Caco-2 (cell line): ENCODE data around the gene COX7A2L. TPM values are rescaled to one million over a fixed set of nuclear protein-coding genes. Genes with fewer than 3 reads are reported as not detected.

Experiments used
- BruUV-seq: library from RNA; stranded (reverse); fragments of 400-500 nt; replicated peaks from 2 replicates; lab custom pipeline; 2021; lab: Mats Ljungman, UMichigan
- CTCF ChIA-PET: fragments of 300-600 bp; sonication (Branson Sonifier 250); formaldehyde crosslinking; loops from one replicate; lab custom pipeline; 2022; ENCODE audit warnings: antibody characterized with exemption; lab: Charles Lee
- POLR2A ChIA-PET: fragments of 300-600 bp; sonication (Branson Sonifier 250); formaldehyde crosslinking; loops from one replicate; lab custom pipeline; 2022; ENCODE audit warnings: antibody characterized with exemption; lab: Charles Lee
- DNase-seq, 2 experiments: peaks; one replicate each; pipeline versions ENCODE4 v3.0.0 to v3.0.0-alpha.2; 2020 to 2022
- H3K27me3 ChIP-seq: replicated peaks from 2 replicates; pipeline ENCODE4 v1.6.0; 2011; ENCODE audit warnings: low read length; ENCODE audit not compliant: control insufficient read depth, insufficient read depth
- H3K36me3 ChIP-seq: 2 replicates; pipeline ENCODE4 v1.5.1; 2011; ENCODE audit warnings: low read length; ENCODE audit not compliant: control insufficient read depth, insufficient read depth
- H3K4me1 ChIP-seq: fragments of 250-450 bp; sonication (Bioruptor Pico); 2 replicates; pipeline ENCODE4 v1.5.1; 2020; ENCODE audit warnings: mild to moderate bottlenecking
- H3K4me3 ChIP-seq: 2 replicates; pipeline ENCODE4 v1.5.1; 2011; ENCODE audit warnings: low read depth, mild to moderate bottlenecking, control low read depth, low read length
- H3K9me3 ChIP-seq: fragments of 250-450 bp; sonication (Bioruptor Pico); 2 replicates; pipeline ENCODE4 v1.5.1; 2020; ENCODE audit warnings: mild to moderate bottlenecking, moderate library complexity
- H3K27ac Mint-ChIP-seq: one replicate; pipeline ENCODE4 v1.8.0; 2022; ENCODE audit warnings: mixed read lengths; ENCODE audit not compliant: unreplicated experiment
- H3K27me3 Mint-ChIP-seq: one replicate; pipeline ENCODE4 v1.8.0; 2022; ENCODE audit warnings: mixed read lengths; ENCODE audit not compliant: insufficient read depth, unreplicated experiment
- H3K36me3 Mint-ChIP-seq: one replicate; pipeline ENCODE4 v1.8.0; 2022; ENCODE audit warnings: mild to moderate bottlenecking, mixed read lengths; ENCODE audit not compliant: insufficient read depth, unreplicated experiment
- H3K4me1 Mint-ChIP-seq: one replicate; pipeline ENCODE4 v1.8.0; 2022; ENCODE audit warnings: low read depth, mixed read lengths; ENCODE audit not compliant: unreplicated experiment
- H3K4me3 Mint-ChIP-seq: one replicate; pipeline ENCODE4 v1.8.0; 2022; ENCODE audit warnings: mild to moderate bottlenecking, moderate library complexity, mixed read lengths; ENCODE audit not compliant: unreplicated experiment
- H3K9me3 Mint-ChIP-seq: one replicate; pipeline ENCODE4 v1.8.0; 2022; ENCODE audit warnings: mixed read lengths; ENCODE audit not compliant: unreplicated experiment
- intact Hi-C: fragments of 100-400 bp; cut with micrococcal nuclease; formaldehyde crosslinking; loops from one replicate; pipeline ENCODE4 v1.10.0; 2022; ENCODE audit not compliant: unreplicated experiment
- total RNA-seq: library from RNA; stranded (reverse); gene quantifications from 2 replicates; pipeline ENCODE4 v1.2.3, GENCODE V29; 2022
- TF ChIP-seq, protein P1 (sequence below), 2 experiments: fragments of 200-600 bp in 1 of 2; IDR thresholded peaks; 1 replicate in 1 of 2; 2 replicates in 1 of 2; pipeline versions ENCODE4 v1.5.1 to v1.8.0; 2011 to 2022; ENCODE audit warnings: antibody characterized with exemption in 1 of 2, control low read depth in 1 of 2, inconsistent platforms in 1 of 2, low read depth in 1 of 2, low read length in 1 of 2, mild to moderate bottlenecking in 1 of 2, moderate library complexity in 1 of 2; ENCODE audit not compliant: insufficient read depth in 1 of 2, severe bottlenecking in 1 of 2, unreplicated experiment in 1 of 2

Gene COX7A2L
- total RNA-seq, 1 experiment from 2014 or later = 125 TPM

GRCh38 chr2:42319265-42319664, 41.8 kb downstream of the COX7A2L start:
- POLR2A ChIA-PET = no interaction called here
- Mint-ChIP-seq H3K9me3 (no peaks in the 10 kb centered on the region), H3K36me3 (peaks cover 87% of the 10 kb centered on the region), H3K4me1 (no peaks in the 10 kb centered on the region), H3K4me3 (no peak overlapping the region), H3K27ac (no peak overlapping the region), H3K27me3 (no peaks in the 10 kb centered on the region)
- H3K9me3 ChIP-seq = no peaks in the 10 kb centered on the region
- no TSS peak for BruUV-seq
- CTCF ChIA-PET = no interaction called here
- no peak for DNase-seq
- H3K4me3 ChIP-seq = no peak overlapping the region
- TF ChIP-seq, protein P1, sequence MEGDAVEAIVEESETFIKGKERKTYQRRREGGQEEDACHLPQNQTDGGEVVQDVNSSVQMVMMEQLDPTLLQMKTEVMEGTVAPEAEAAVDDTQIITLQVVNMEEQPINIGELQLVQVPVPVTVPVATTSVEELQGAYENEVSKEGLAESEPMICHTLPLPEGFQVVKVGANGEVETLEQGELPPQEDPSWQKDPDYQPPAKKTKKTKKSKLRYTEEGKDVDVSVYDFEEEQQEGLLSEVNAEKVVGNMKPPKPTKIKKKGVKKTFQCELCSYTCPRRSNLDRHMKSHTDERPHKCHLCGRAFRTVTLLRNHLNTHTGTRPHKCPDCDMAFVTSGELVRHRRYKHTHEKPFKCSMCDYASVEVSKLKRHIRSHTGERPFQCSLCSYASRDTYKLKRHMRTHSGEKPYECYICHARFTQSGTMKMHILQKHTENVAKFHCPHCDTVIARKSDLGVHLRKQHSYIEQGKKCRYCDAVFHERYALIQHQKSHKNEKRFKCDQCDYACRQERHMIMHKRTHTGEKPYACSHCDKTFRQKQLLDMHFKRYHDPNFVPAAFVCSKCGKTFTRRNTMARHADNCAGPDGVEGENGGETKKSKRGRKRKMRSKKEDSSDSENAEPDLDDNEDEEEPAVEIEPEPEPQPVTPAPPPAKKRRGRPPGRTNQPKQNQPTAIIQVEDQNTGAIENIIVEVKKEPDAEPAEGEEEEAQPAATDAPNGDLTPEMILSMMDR (IDR thresholded peaks at IDR 0.05; ENCODE audit: insufficient read depth in 1 of 2, low read depth in 1 of 2, low read length in 1 of 2, severe bottlenecking in 1 of 2, unreplicated experiment in 1 of 2) = no peak
- no peaks in the 10 kb centered on the region for H3K27me3 ChIP-seq
- intact Hi-C loops = no loop called here
- H3K36me3 ChIP-seq = no peaks in the 10 kb centered on the region; the same call in 1 of the 2 replicates
- H3K4me1 ChIP-seq = no peaks in the 10 kb centered on the region

DNA sequence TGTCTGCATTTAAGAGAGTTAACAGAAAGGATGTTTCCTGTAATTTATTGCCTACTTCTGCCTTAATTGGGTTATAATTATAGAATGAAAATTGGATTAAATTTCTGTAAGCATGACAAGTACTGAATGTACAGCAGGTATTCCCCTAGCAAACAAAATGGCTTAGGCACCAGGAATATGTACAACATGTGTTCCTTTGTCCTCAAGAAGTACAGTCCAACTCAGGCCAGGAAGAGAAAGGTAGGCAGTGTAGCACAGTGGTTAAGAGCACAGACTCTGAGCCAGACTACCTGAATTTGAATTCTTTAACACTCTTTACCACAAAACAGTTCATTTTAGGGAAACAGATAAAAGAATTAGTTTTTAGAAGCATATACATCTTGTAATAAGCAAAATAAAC, 43.1 kb downstream of the COX7A2L start:
- Mint-ChIP-seq H3K27ac (no peak overlapping the region), H3K36me3 (peaks cover 81% of the 10 kb centered on the region), H3K9me3 (no peaks in the 10 kb centered on the region), H3K4me3 (no peak overlapping the region), H3K27me3 (no peaks in the 10 kb centered on the region), H3K4me1 (no peaks in the 10 kb centered on the region)
- Histone ChIP-seq H3K36me3 (no peaks in the 10 kb centered on the region; the same call in 1 of the 2 replicates), H3K4me1 (no peaks in the 10 kb centered on the region), H3K4me3 (no peak overlapping the region), H3K9me3 (no peaks in the 10 kb centered on the region), H3K27me3 (no peaks in the 10 kb centered on the region)
- no TSS peak for BruUV-seq
- POLR2A ChIA-PET = no interaction called here
- CTCF ChIA-PET = no interaction called here
- intact Hi-C loops = no loop called here
- TF ChIP-seq, protein P1 (IDR thresholded peaks at IDR 0.05; ENCODE audit: insufficient read depth in 1 of 2, low read depth in 1 of 2, low read length in 1 of 2, severe bottlenecking in 1 of 2, unreplicated experiment in 1 of 2) = no peak
- no peak for DNase-seq

- H3K36me3 Mint-ChIP-seq = peaks cover 81% of the 10 kb centered on the region
- H3K27me3 Mint-ChIP-seq = no peaks in the 10 kb centered on the region
- no peak overlapping the region for H3K27ac Mint-ChIP-seq
- TF ChIP-seq, protein P1 (IDR thresholded peaks at IDR 0.05; ENCODE audit: insufficient read depth in 1 of 2, low read depth in 1 of 2, low read length in 1 of 2, severe bottlenecking in 1 of 2, unreplicated experiment in 1 of 2) = no peak
- no TSS peak for BruUV-seq
- H3K27me3 ChIP-seq = no peaks in the 10 kb centered on the region
- H3K4me3 ChIP-seq = no peak overlapping the region
- no peak for DNase-seq
- POLR2A ChIA-PET = no interaction called here
- no peak overlapping the region for H3K4me3 Mint-ChIP-seq
- no peaks in the 10 kb centered on the region for H3K4me1 ChIP-seq
- H3K9me3 Mint-ChIP-seq = no peaks in the 10 kb centered on the region
- CTCF ChIA-PET = no interaction called here
- H3K36me3 ChIP-seq = no peaks in the 10 kb centered on the region; the same call in 1 of the 2 replicates
- no peaks in the 10 kb centered on the region for H3K4me1 Mint-ChIP-seq
- intact Hi-C loops = no loop called here
- no peaks in the 10 kb centered on the region for H3K9me3 ChIP-seq
Measured at GRCh38 chr2:42317486-42317885, 43.5 kb downstream of the COX7A2L start.
